Adipocyte (in vitro differentiated cells): ENCODE results near the gene TRIO.
A peak's percentile ranks its signal among the peaks of the same experiment; 100 is the strongest.

ENCODE experiments used
- DNase-seq: peaks from one replicate; pipeline ENCODE4 v3.0.0-alpha.2; 2015; ENCODE audit warnings: low read depth
- H3K27me3 ChIP-seq: replicated peaks from 2 replicates; pipeline ENCODE4 v1.7.0; 2013; ENCODE audit warnings: mild to moderate bottlenecking, low read length, moderate library complexity; ENCODE audit not compliant: control insufficient read depth, insufficient read depth
- H3K36me3 ChIP-seq: 2 replicates; pipeline ENCODE4 v1.7.0; 2013; ENCODE audit warnings: low read length, mild to moderate bottlenecking, moderate library complexity; ENCODE audit not compliant: control insufficient read depth, insufficient read depth, severe bottlenecking
- H3K4me1 ChIP-seq: 2 replicates; pipeline ENCODE4 v1.7.0; 2013; ENCODE audit warnings: mild to moderate bottlenecking, low read length, moderate library complexity; ENCODE audit not compliant: control insufficient read depth, insufficient read depth
- H3K4me3 ChIP-seq: 2 replicates; pipeline ENCODE4 v1.7.0; 2013; ENCODE audit warnings: mild to moderate bottlenecking, low read length, moderate library complexity
- H3K9ac ChIP-seq: 2 replicates; pipeline ENCODE4 v1.7.0; 2013; ENCODE audit warnings: mild to moderate bottlenecking, low read length, moderate library complexity
- H3K9me3 ChIP-seq: 2 replicates; pipeline ENCODE4 v1.7.0; 2013; ENCODE audit warnings: mild to moderate bottlenecking, low read length, moderate library complexity; ENCODE audit not compliant: control insufficient read depth

The TRIO gene

GRCh38 chr5:14138608-14139540, 4.3 kb upstream of the TRIO start:
- no peaks in the 10 kb centered on the region for H3K27me3 ChIP-seq
- H3K36me3 ChIP-seq = no peaks in the 10 kb centered on the region
- DNase-seq = no peak
- no peaks in the 10 kb centered on the region for H3K9me3 ChIP-seq
- H3K4me1 ChIP-seq = peaks cover 22% of the 10 kb centered on the region
- H3K9ac ChIP-seq = no peak overlapping the region
- H3K4me3 ChIP-seq = no peak overlapping the region

GRCh38 chr5:14141764-14142163, 1.4 kb upstream of the TRIO start:
- Histone ChIP-seq H3K4me3 (peak overlapping the region; percentile 87), H3K9me3 (no peaks in the 10 kb centered on the region)

GRCh38 chr5:14142202-14142826, 828 bp upstream of the TRIO start:
- peaks cover 42% of the 10 kb centered on the region for H3K4me1 ChIP-seq
- no peak for DNase-seq
- no peaks in the 10 kb centered on the region for H3K27me3 ChIP-seq
- peak overlapping the region; percentile 91 for H3K9ac ChIP-seq
- H3K4me3 ChIP-seq = peak overlapping the region; percentile 87
- H3K9me3 ChIP-seq = no peaks in the 10 kb centered on the region
- no peaks in the 10 kb centered on the region for H3K36me3 ChIP-seq

More at GRCh38 chr5:14141764-14142163, 1.4 kb upstream of the TRIO start:
- H3K27me3 ChIP-seq = no peaks in the 10 kb centered on the region
- peak overlapping the region; percentile 91 for H3K9ac ChIP-seq
- no peak for DNase-seq
- no peaks in the 10 kb centered on the region for H3K36me3 ChIP-seq
- H3K4me1 ChIP-seq = peaks cover 36% of the 10 kb centered on the region

GRCh38 chr5:14143546-14143840, 351 bp downstream of the TRIO start:
- Histone ChIP-seq H3K36me3 (peaks cover under 1% of the 10 kb centered on the region), H3K27me3 (no peaks in the 10 kb centered on the region), H3K4me3 (peak overlapping the region; percentile 98), H3K9me3 (no peaks in the 10 kb centered on the region), H3K9ac (peak overlapping the region; percentile 99), H3K4me1 (peaks cover 53% of the 10 kb centered on the region)
- no peak for DNase-seq

- peak; percentile 70 for DNase-seq
- Histone ChIP-seq H3K4me1 (peaks cover 59% of the 10 kb centered on the region), H3K36me3 (peaks cover 4% of the 10 kb centered on the region), H3K9me3 (no peaks in the 10 kb centered on the region), H3K4me3 (peak overlapping the region; percentile 98), H3K9ac (peak overlapping the region; percentile 99), H3K27me3 (no peaks in the 10 kb centered on the region)
These were observed 871 bp downstream of the TRIO start for GRCh38 chr5:14143841-14144585.

- H3K9ac ChIP-seq = peak overlapping the region; percentile 99
- peak overlapping the region; percentile 98 for H3K4me3 ChIP-seq
- no peaks in the 10 kb centered on the region for H3K9me3 ChIP-seq
- H3K36me3 ChIP-seq = peaks cover 4% of the 10 kb centered on the region
- H3K4me1 ChIP-seq = peaks cover 67% of the 10 kb centered on the region
- peak; percentile 87 for DNase-seq
- no peaks in the 10 kb centered on the region for H3K27me3 ChIP-seq
These were observed 1.7 kb downstream of the TRIO start for GRCh38 chr5:14144586-14145434.

- Histone ChIP-seq H3K9me3 (no peaks in the 10 kb centered on the region), H3K4me1 (peaks cover 69% of the 10 kb centered on the region), H3K9ac (peak overlapping the region; percentile 99), H3K4me3 (peak overlapping the region; percentile 98), H3K27me3 (no peaks in the 10 kb centered on the region), H3K36me3 (peaks cover 4% of the 10 kb centered on the region)
- DNase-seq = peak; percentile 42
These were observed 2.5 kb downstream of the TRIO start for GRCh38 chr5:14145435-14146334.

- Histone ChIP-seq H3K9me3 (no peaks in the 10 kb centered on the region), H3K4me1 (peaks cover 60% of the 10 kb centered on the region), H3K27me3 (no peaks in the 10 kb centered on the region), H3K36me3 (peaks cover 4% of the 10 kb centered on the region), H3K9ac (peak overlapping the region; percentile 99), H3K4me3 (peak overlapping the region; percentile 98)
- no peak for DNase-seq
These were observed 3.6 kb downstream of the TRIO start for GRCh38 chr5:14146725-14147124.

- Histone ChIP-seq H3K27me3 (no peaks in the 10 kb centered on the region), H3K4me1 (peaks cover 56% of the 10 kb centered on the region), H3K4me3 (peak overlapping the region; percentile 98), H3K36me3 (peaks cover 4% of the 10 kb centered on the region), H3K9me3 (no peaks in the 10 kb centered on the region), H3K9ac (peak overlapping the region; percentile 99)
- no peak for DNase-seq
These were observed 4.1 kb downstream of the TRIO start for GRCh38 chr5:14147210-14147609.

GRCh38 chr5:14148483-14148882, 5.3 kb downstream of the TRIO start:
- Histone ChIP-seq H3K4me1 (peaks cover 57% of the 10 kb centered on the region), H3K36me3 (peaks cover 4% of the 10 kb centered on the region), H3K9ac (no peak overlapping the region), H3K27me3 (no peaks in the 10 kb centered on the region), H3K4me3 (no peak overlapping the region), H3K9me3 (no peaks in the 10 kb centered on the region)
- no peak for DNase-seq
